Stimulated activated CD4-positive, alpha-beta T cell treated with anti-CD3 and anti-CD28 coated beads, Interleukin-4, amount 100 ng/mL, for 1 hour (primary cell): ENCODE data around the gene IL21R.
A peak's percentile ranks its signal among the peaks of the same experiment; 100 is the strongest.

Experiments
- DNase-seq: peaks from one replicate; pipeline ENCODE4 v3.0.0-alpha.2; 2020

IL21R gene

GRCh38 chr16:27401768-27402568 lies at the start of gene IL21R:
Gene IL21R, plus strand, starts transcription at chr16:27402174. Its CDS starts 27,898 bp downstream, at chr16:27430072.
- DNase-seq: peak; percentile 81

- no peak for DNase-seq
Measured at GRCh38 chr16:27353853-27354252, 48.1 kb upstream of the IL21R start.

- peak; percentile 60 for DNase-seq
Measured at GRCh38 chr16:27355610-27356009, 46.4 kb upstream of the IL21R start.

- DNase-seq: no peak
Measured at GRCh38 chr16:27356794-27357193, 45.2 kb upstream of the IL21R start.

- DNase-seq: no peak
Measured at GRCh38 chr16:27359051-27359450, 42.9 kb upstream of the IL21R start.

GRCh38 chr16:27359615-27360014 lies 42.4 kb upstream of the IL21R start:
- no peak for DNase-seq

- DNase-seq: no peak
Measured at GRCh38 chr16:27361987-27362386, 40.0 kb upstream of the IL21R start.

GRCh38 chr16:27362570-27363245 lies 39.3 kb upstream of the IL21R start:
- no peak for DNase-seq

- no peak for DNase-seq
Measured at GRCh38 chr16:27363246-27363632, 38.7 kb upstream of the IL21R start.

- no peak for DNase-seq
Measured at GRCh38 chr16:27363797-27364196, 38.2 kb upstream of the IL21R start.

- DNase-seq: no peak
Measured at GRCh38 chr16:27364493-27365141, 37.4 kb upstream of the IL21R start.

GRCh38 chr16:27365142-27366089 lies 36.6 kb upstream of the IL21R start:
- DNase-seq: no peak

GRCh38 chr16:27366687-27367460 lies 35.1 kb upstream of the IL21R start:
- peak; percentile 56 for DNase-seq

- peak; percentile 89 for DNase-seq
Measured at GRCh38 chr16:27367461-27368357, 34.3 kb upstream of the IL21R start.

- DNase-seq: no peak
Measured at GRCh38 chr16:27368358-27368722, 33.6 kb upstream of the IL21R start.

GRCh38 chr16:27369806-27370205 lies 32.2 kb upstream of the IL21R start:
- no peak for DNase-seq

- no peak for DNase-seq
Measured at GRCh38 chr16:27370318-27370717, 31.7 kb upstream of the IL21R start.

GRCh38 chr16:27373312-27373711 lies 28.7 kb upstream of the IL21R start:
- no peak for DNase-seq

- DNase-seq: no peak
Measured at GRCh38 chr16:27374221-27374803, 27.7 kb upstream of the IL21R start.

GRCh38 chr16:27374804-27375425 lies 27.1 kb upstream of the IL21R start:
- DNase-seq: peak; percentile 60
